ENCODE measurements around the gene ENG. TPM values are rescaled to one million over a fixed set of nuclear protein-coding genes. Genes with fewer than 3 reads are reported as not detected.
"Not testable (repeated sequence)": the region's sequence is repeated elsewhere in the genome, so short reads cannot be mapped to it uniquely, and the experiment has no call there.

ENG gene
- total RNA-seq, 1 donor from 2014 or later = 323 TPM

GRCh38 chr9:127844821-127845359 is 9.6 kb downstream of the ENG start:
- peak overlapping the region; percentile 77 for H3K27ac ChIP-seq
- intact Hi-C loops (cut with DNase I) = no loop called here
- peaks cover 39% of the 10 kb centered on the region for H3K36me3 ChIP-seq
- H3K4me1 ChIP-seq = peaks cover 70% of the 10 kb centered on the region
- peaks cover 11% of the 10 kb centered on the region for H3K9me3 ChIP-seq
- no peaks in the 10 kb centered on the region for H3K27me3 ChIP-seq (ENCODE audit: low read depth)
- DNase-seq (no peak), ATAC-seq (peak in 1 of 2 donors; percentile 22)
- TF ChIP-seq CTCF (IDR thresholded peaks at IDR 0.05) = no peak
- H3K4me3 ChIP-seq = no peak overlapping the region

- peaks cover 50% of the 10 kb centered on the region for H3K36me3 ChIP-seq
- ATAC-seq = no peak
- peaks cover 89% of the 10 kb centered on the region for H3K4me1 ChIP-seq
- H3K9me3 ChIP-seq = no peaks in the 10 kb centered on the region
- no peak for TF ChIP-seq CTCF (IDR thresholded peaks at IDR 0.05)
- peak overlapping the region; percentile 31 for H3K27ac ChIP-seq
- H3K4me3 ChIP-seq = no peak overlapping the region
- no peak for DNase-seq
- H3K27me3 ChIP-seq (ENCODE audit: low read depth) = no peaks in the 10 kb centered on the region
- intact Hi-C loops (cut with DNase I) = no loop called here
Measured at GRCh38 chr9:127841087-127841835, 13.2 kb downstream of the ENG start.

GRCh38 chr9:127838375-127839078 is 15.9 kb downstream of the ENG start:
- ATAC-seq (peak; percentile 81 to 85), DNase-seq (peak; percentile 82)
- intact Hi-C loops (cut with DNase I) = no loop called here
- Histone ChIP-seq H3K9me3 (no peaks in the 10 kb centered on the region), H3K27me3 (ENCODE audit: low read depth) (no peaks in the 10 kb centered on the region), H3K27ac (peak overlapping the region; percentile 86), H3K4me1 (peaks cover 91% of the 10 kb centered on the region), H3K36me3 (peaks cover 51% of the 10 kb centered on the region), H3K4me3 (peak overlapping the region; percentile 10)
- no peak for TF ChIP-seq CTCF (IDR thresholded peaks at IDR 0.05)

- DNase-seq (no peak), ATAC-seq (no peak)
- Histone ChIP-seq H3K36me3 (peaks cover 41% of the 10 kb centered on the region), H3K9me3 (no peaks in the 10 kb centered on the region), H3K4me1 (peaks cover 95% of the 10 kb centered on the region), H3K27ac (peak overlapping the region; percentile 86), H3K27me3 (ENCODE audit: low read depth) (no peaks in the 10 kb centered on the region), H3K4me3 (no peak overlapping the region)
- intact Hi-C loops (cut with DNase I) = no loop called here
- no peak for TF ChIP-seq CTCF (IDR thresholded peaks at IDR 0.05)
Measured at GRCh38 chr9:127837346-127837745, 17.1 kb downstream of the ENG start.

- Histone ChIP-seq H3K36me3 (peaks cover 33% of the 10 kb centered on the region), H3K4me3 (peak overlapping the region; percentile 19), H3K27ac (peak overlapping the region; percentile 86), H3K4me1 (peaks cover 100% of the 10 kb centered on the region)
- DNase-seq; H3K27me3 ChIP-seq (ENCODE audit: low read depth); ATAC-seq; intact Hi-C loops (cut with DNase I); H3K9me3 ChIP-seq: not testable (repeated sequence)
Measured at GRCh38 chr9:127836561-127836960, 17.9 kb downstream of the ENG start.
